Upper lobe of right lung (tissue), 1 donor: ENCODE results near the gene SUN2. TPM values are rescaled to one million over a fixed set of nuclear protein-coding genes. Genes with fewer than 3 reads are reported as not detected.

Source experiments
- ATAC-seq: fragments of 200-7000 bp; cut with Tn5 transposase; one replicate; pipeline ENCODE4 v1.9.1; 2020; ENCODE audit warnings: mild to moderate bottlenecking, moderate library complexity
- DNase-seq: peaks from one replicate; pipeline ENCODE4 v3.0.0-alpha.2; 2020
- H3K27ac ChIP-seq: fragments of 200-600 bp; one replicate; pipeline ENCODE4 v1.8.0; 2022
- H3K27me3 ChIP-seq: fragments of 200-600 bp; one replicate; pipeline ENCODE4 v1.8.0; 2022; ENCODE audit warnings: mild to moderate bottlenecking
- H3K36me3 ChIP-seq: fragments of 200-600 bp; one replicate; pipeline ENCODE4 v1.8.0; 2022
- H3K4me1 ChIP-seq: fragments of 200-600 bp; one replicate; pipeline ENCODE4 v1.8.0; 2022
- H3K4me3 ChIP-seq: fragments of 200-600 bp; one replicate; pipeline ENCODE4 v1.8.0; 2022; ENCODE audit warnings: mild to moderate bottlenecking
- H3K9me3 ChIP-seq: fragments of 200-600 bp; one replicate; pipeline ENCODE4 v1.8.0; 2022
- CTCF ChIP-seq: fragments of 200-600 bp; IDR thresholded peaks from one replicate; pipeline ENCODE4 v1.8.0; 2022; ENCODE audit warnings: antibody characterized with exemption
- intact Hi-C: fragments of 100-400 bp; cut with DNase I; formaldehyde crosslinking; loops from one replicate; pipeline ENCODE4 v1.11.0; 2022
- total RNA-seq: library from RNA; stranded (reverse); fragmentation: NEBNext Ultra II Directional; extraction: Animal tissue kit (Norgen Biotek cat#: 25700); gene quantifications from one replicate; pipeline ENCODE4 v1.2.1, GENCODE V29; 2021
- donor health status: DM: no; HTN: yes; CAD: no; lungs with severe emphysema.

The SUN2 gene
- total RNA-seq, 1 donor from 2014 or later: 242 TPM

- H3K4me1 ChIP-seq: peaks cover 14% of the 10 kb centered on the region
- intact Hi-C loops: no loop called here
- H3K27me3 ChIP-seq: no peaks in the 10 kb centered on the region
- H3K27ac ChIP-seq: peak overlapping the region; percentile 1
- peaks cover 70% of the 10 kb centered on the region for H3K36me3 ChIP-seq
- H3K4me3 ChIP-seq: no peak overlapping the region
- TF ChIP-seq CTCF: no peak
- ATAC-seq (no peak), DNase-seq (peak; percentile 59)
- no peaks in the 10 kb centered on the region for H3K9me3 ChIP-seq
Measured at GRCh38 chr22:38732251-38732815, 23.5 kb downstream of the SUN2 start.

DNA sequence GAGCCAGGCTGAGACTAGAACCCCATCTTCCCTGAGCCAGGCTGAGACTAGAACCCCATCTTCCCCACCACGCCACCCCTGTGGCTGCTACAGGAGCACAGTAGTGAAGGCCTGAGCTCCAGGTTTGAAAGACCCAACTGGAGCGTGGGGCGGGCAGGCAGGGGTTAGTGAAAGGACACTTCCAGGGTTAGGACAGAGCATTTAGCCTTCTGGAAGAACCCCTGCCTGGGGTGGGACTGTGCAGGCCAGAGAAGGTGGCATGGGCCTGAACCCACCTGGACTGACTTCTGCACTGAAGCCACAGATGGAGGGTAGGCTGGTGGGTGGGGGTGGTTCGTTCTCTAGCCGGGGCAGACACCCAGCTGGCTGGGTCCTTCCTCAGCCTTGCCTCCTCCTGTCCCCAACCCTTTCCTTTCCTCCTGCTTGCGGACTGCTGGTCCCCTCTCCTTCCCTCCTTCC lies 24.1 kb downstream of the SUN2 start:
- no peak overlapping the region for H3K4me3 ChIP-seq
- DNase-seq: peak; percentile 61
- H3K9me3 ChIP-seq: no peaks in the 10 kb centered on the region
- no peak for TF ChIP-seq CTCF
- intact Hi-C loops: no loop called here
- H3K4me1 ChIP-seq: peaks cover 14% of the 10 kb centered on the region
- ATAC-seq: no peak
- no peaks in the 10 kb centered on the region for H3K27me3 ChIP-seq
- peaks cover 70% of the 10 kb centered on the region for H3K36me3 ChIP-seq
- no peak overlapping the region for H3K27ac ChIP-seq

- Histone ChIP-seq H3K27me3 (no peaks in the 10 kb centered on the region), H3K36me3 (peaks cover 70% of the 10 kb centered on the region), H3K9me3 (no peaks in the 10 kb centered on the region), H3K4me3 (no peak overlapping the region), H3K4me1 (peaks cover 14% of the 10 kb centered on the region), H3K27ac (no peak overlapping the region)
- DNase-seq (peak; percentile 54), ATAC-seq (no peak)
- intact Hi-C loops: no loop called here
- no peak for TF ChIP-seq CTCF
Measured at GRCh38 chr22:38730411-38730871, 25.4 kb downstream of the SUN2 start.

- H3K4me3 ChIP-seq: no peak overlapping the region
- intact Hi-C loops: no loop called here
- no peak for TF ChIP-seq CTCF
- H3K36me3 ChIP-seq: peaks cover 71% of the 10 kb centered on the region
- no peak for DNase-seq
- H3K27ac ChIP-seq: no peak overlapping the region
- no peaks in the 10 kb centered on the region for H3K27me3 ChIP-seq
- no peaks in the 10 kb centered on the region for H3K9me3 ChIP-seq
- H3K4me1 ChIP-seq: peaks cover 14% of the 10 kb centered on the region
- no peak for ATAC-seq
Measured at GRCh38 chr22:38729946-38730345, 25.9 kb downstream of the SUN2 start.

- TF ChIP-seq CTCF: no peak
- intact Hi-C loops: no loop called here
- H3K4me1 ChIP-seq: peaks cover 9% of the 10 kb centered on the region
- no peaks in the 10 kb centered on the region for H3K27me3 ChIP-seq
- peaks cover 79% of the 10 kb centered on the region for H3K36me3 ChIP-seq
- no peaks in the 10 kb centered on the region for H3K9me3 ChIP-seq
- H3K4me3 ChIP-seq: no peak overlapping the region
- DNase-seq: no peak
- H3K27ac ChIP-seq: no peak overlapping the region
- ATAC-seq: no peak
Measured at GRCh38 chr22:38728871-38729796, 26.7 kb downstream of the SUN2 start.
